NCI-H2196 treated with DMSO at 0.1 percent for 48 hours (cell line): ENCODE results near the gene IFNA17.
"Not testable (repeated sequence)": the region's sequence is repeated elsewhere in the genome, so short reads cannot be mapped to it uniquely, and the experiment has no call there.

Experiments
- DNase-seq: peaks from one replicate; lab custom pipeline; 2025; ENCODE audit not compliant: unreplicated experiment; lab: John Stamatoyannopoulos, UW

Gene IFNA17

DNA sequence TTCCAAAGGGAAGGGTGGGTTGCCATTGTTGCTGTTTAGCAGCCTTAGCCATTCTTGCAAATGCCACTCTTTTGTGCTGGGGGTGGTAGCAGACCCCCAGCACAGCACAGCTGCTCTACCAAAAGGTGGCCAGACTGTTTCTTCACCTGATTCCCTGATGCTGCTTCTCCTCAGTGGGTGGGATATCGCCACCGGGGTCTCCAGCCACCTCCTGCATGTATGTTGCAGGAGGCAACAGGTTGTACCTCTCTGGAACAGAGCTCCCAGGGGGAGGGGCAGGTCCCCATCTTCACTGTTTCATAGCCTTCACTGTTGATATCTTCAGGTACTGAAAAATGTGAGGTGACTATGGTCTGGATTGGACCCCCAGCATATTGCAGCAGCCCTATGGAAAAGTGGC is 17.2 kb downstream of the IFNA17 start:
- DNase-seq: not testable (repeated sequence)

DNA sequence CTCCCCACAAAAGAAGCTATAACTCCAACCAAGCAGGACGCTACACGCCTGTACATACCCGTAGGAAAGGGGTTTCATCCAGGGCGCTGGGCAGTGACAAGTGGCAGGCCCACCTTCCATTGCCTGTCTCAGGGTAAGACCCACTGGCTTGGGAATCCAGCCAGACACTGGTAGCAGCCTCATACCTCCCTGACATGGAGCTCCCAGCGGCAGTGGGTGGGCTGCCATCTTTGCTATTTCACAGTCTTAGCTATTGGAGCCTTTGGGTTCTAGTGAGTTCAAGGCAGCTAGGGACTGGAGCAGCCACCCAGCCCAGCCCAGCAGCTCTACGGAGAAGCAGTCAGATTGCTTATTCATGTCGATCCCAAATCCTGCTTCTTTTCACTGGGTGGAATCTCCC is 17.7 kb downstream of the IFNA17 start:
- DNase-seq: no peak

DNA sequence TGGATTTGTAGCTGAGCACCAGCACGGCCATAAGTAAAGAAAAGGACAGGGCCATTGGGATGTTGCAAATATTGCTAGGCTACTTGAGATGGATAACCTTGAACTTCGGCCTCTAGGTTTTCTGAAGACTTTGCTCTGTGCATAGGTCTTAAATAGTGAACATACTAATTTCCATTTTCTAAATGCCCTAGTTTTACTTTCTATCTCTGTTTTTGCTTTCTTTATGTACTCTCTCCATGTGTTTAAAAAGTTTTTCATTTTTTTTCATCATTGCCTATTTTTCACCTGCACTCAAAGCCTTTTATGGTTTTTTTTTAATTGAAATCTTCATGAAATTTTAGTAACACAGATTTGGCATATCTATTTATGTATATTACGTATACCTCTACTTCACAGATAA is 21.0 kb downstream of the IFNA17 start, which contains the start of gene IFNA10:
TSS of gene IFNA10 (minus strand) at position 101 of the 400 bp plus-strand sequence. CDS start at position 55, 46 bp downstream.
- DNase-seq: not testable (repeated sequence)

DNA sequence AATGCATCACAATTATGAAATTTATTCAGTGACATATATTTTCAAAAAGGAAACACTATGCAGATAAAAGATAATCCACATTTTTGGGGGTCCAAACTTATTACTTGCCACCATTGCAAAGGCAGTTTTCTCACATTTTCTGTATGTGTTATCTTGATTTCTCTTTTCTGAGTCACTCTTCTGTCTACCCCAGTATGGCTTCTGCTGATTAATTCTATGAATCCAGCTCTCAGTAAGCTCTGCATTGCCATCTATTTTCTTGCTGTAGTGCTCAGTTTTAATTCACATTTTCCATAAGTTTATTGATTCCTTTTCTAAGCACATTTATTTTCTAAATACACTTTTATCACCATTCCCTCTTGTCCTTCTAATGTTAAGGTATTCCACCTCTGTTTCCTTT is 22.8 kb downstream of the IFNA17 start:
- DNase-seq: no peak

DNA sequence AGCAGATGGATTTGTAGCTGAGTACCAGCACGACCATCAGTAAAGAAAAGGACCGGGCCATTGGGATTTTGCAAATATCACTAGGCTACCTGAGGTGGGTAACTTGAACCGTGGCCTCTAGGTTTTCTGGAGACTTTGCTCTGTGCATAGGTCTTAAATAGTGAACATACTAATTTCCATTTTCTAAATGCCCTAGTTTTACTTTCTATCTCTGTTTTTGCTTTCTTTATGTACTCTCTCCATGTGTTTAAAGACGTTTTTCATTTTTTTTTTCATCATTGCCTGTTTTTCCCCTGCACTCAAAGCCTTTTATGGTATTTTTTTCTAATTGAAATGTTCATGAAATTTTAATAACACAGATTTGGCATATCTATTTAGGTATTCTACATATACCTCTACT is 25.9 kb downstream of the IFNA17 start, which contains the start of gene IFNA7:
TSS of gene IFNA7 (minus strand) at position 101 of the 400 bp plus-strand sequence. CDS start at position 61, 40 bp downstream.
- not testable (repeated sequence) for DNase-seq

DNA sequence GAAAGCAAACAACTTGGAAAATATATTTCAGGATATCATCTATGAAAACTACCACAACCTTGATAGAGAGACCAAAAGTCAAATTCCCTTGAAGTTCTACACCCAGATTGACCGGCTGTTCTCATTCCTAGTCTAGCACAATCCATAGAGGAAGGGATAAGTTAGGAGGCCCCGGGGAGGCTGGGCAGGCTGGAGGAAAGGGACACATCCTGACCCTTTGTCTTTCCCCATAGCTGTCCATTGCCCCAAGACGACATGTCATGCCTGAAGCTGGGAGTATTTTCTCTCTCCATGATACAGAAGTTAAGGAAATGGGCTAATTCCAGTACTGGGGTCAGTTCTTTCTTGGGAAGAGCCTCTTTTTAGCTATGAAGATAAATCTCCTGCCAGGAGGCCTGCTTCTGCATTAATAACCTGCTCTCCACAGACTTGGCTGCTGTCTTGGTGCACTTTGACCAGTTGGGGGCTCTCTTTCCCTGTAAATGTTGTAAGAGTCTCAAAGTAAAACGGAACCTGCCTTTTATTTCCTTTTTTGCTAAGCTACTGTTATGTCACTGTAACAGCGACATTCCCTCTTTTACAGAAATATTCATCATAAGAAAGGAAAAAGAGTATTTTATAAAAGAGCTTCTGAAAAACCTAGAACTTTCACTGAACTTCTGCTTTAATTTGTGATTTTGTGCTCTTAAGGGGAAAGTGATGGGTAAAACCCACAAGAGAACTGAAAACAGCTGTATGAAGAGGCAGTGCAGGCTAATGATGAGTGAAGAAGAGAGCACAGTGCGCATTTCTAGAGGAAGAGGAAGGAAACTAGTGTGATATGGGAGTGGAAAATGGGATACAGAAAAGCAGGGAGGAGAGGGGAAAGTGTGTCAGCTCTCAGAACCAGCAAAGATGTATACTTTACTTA is 32.9 kb downstream of the IFNA17 start:
- not testable (repeated sequence) for DNase-seq

DNA sequence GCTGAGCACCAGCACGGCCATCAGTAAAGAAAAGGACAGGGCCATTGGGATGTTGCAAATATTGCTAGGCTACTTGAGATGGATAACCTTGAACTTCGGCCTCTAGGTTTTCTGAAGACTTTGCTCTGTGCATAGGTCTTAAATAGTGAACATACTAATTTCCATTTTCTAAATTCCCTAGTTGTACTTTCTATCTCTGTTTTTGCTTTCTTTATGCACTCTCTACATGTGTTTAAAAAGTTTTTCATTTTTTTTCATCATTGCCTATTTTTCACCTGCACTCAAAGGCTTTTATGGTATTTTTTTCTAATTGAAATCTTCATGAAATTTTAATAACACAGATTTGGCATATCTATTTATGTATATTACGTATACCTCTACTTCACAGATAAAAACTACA is 40.5 kb downstream of the IFNA17 start, which contains the start of gene IFNA4:
TSS of gene IFNA4 (minus strand) at position 101 of the 400 bp plus-strand sequence. CDS start at position 45, 56 bp downstream.
- DNase-seq: not testable (repeated sequence)

DNA sequence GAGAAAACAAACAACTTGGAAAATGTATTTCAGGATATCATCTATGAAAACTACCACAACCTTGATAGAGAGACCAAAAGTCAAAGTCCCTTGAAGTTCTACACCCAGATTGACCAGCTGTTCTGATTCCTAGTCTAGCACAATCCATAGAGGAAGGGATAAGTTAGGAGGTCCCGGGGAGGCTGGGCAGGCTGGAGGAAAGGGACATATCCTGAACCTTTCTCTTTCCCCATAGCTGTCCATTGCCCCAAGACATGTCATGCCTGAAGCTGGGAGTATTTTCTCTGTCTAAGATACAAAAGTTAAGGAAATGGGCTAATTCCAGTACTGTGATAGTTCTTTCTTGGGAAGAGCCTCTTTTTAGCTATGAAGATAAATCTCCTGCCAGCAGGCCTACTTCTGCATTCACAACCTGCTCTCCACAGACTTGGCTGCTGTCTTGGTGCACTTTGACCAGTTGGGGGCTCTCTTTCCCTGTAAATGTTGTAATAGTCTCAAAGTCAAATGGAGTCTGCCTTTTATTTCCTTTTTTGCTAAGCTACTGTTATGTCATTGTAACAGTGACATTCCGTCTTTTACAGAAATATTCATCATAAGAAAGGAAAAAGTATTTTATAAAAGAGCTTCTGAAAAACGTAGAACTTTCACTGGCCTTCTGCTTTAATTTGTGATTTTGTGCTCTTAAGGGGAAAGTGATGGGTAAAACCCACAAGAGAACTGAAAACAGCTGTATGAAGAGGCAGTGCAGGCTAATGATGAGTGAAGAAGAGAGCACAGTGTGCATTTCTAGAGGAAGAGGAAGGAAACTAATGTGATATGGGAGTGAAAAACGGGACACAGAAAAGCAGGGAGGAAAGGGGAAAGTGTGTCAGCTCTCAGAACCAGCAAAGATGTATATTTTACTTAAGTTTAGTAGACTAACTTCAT is 44.9 kb downstream of the IFNA17 start:
- not testable (repeated sequence) for DNase-seq
